Right forelimb (tissue), 1 donor: ENCODE results near the gene GNB2.

ENCODE experiments used
- DNase-seq: peaks from one replicate; pipeline ENCODE4 v3.0.0-alpha.2; 2018

Gene GNB2

DNA sequence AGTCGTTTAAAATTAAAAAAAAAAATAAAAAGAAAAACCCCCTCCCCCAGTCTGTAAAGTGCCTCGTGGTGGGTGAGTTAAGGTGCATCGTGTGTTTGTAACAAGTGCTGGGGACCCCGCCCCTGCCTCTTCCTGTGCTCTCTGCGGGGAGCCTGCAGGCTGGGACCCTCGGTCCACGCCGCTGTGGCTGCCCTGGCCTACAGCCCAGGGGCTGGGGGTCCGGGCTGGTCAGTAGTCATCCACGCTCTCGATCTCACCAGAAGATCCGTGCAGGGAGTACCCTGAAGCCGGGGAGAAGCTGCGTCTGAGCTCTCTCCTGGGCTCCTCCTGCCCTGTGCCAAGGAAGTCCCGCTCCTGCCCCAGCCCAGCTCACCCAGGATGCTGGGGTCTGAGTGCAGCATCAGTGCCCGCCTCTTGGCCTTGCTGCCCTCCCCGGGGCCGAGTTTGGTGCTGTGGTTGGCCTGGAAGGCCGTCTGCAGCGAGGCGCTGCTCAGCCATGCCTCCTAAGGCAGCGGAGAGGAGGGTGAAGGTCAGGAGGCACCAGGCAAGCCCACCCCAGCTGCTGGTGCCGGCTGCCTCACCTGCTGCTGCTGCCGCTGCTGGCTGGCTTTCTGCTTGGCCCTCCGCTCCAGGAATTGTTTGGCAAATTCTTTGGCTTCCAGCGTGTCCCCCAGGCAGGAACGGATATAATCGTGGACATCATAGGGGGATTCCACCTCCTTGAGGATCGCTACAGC, 8.1 kb downstream of the GNB2 start:
- peak; percentile 48 for DNase-seq

DNA sequence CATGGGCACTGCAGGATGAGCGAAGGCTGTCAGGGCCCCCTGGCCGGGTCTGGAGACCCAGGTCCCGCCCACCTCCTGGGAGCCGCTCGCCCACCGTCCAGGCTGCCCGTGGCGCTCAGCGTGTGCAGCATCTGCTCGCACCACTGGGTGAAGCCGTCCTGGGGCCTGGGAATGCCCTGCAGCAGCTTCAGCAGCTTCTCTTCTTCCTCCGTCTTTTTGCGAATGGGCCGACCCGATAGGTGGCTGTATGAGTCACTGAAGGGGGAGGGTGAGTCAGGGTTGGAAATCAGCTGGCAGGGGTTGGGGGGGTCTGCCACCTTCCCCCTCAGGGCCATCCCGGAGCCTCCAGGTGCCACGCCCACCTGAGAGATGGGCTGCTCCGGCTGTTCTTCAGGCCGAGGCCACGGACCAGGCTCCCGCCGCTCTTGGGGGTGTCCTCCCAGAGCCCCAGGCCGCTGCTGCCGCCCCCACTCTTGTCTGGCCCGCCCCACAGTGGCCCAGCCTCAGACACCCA, 8.7 kb downstream of the GNB2 start:
- no peak for DNase-seq

DNA sequence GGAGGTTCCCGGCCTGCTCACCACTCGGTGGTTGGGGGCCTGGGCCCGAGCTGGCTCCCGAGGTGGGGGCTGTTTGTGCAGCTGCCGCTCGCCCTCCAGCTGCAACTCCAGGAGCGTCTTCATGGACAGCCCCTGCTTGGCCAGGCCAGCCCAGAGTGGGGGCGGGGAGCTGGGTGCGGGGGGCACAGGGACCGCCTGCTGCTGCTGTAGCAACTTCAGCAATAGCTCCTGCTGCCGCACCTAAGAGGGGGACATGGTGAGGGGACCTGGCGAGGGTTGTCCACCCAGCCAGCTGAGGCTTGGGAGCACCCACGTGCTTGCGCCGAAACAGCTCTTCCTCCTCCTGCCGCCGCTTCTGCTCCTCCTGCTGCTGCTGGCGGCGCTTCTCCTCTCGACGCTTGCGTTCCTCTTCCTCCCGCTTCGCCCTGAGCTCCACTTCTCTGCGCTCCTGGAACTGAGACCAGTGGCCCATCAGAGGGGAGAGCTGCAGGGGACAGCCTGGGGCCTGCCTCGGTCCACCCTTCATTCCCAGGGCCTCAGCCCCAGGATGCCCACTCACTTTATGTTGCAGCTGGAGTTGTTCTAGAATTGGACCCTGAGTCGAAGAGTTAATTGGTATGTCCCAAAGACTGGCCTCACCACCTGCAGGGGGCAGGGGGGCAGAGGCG, 9.6 kb downstream of the GNB2 start:
- no peak for DNase-seq

DNA sequence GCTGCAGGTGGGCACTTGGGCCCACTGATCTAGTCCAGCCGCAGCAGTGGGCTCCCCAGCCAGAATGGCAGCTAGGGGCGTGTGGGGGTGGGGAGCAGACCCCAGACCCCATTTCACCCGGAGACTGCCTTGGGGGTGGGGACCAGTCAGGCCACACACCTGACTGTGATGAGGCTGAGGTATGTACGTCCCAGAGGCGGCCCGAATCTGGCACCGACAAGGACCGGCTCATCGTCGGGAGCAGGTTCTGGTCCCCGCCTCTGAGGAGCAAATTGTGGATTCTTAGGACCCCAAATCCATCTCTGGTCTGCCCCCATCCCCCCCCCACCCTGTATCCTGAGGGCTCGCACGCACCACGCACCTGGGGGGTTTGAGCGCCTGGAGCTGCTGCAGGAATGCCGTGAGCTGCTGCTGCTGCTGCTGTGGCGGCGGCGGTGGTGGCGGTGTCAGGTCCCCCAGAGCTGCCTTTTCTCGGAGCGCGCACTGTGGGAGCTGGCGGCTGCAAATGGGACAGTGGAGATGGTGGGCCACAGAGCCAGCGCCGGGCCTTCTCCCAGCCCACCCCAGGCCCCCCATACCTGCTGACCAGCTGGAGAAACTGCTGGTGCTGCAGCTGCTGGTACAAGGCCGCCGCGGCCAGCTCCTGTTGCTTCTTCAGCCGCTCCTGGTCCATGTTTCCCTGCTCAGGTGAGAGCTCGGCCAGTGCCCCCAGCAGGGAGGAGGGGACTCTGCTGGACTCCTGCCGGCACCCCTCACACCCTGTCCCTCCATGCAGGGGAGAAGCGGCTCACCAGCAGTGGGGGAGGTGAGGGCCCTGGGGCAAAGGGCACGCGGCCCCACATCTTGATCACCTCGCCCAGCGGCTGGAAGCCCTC, 10.4 kb downstream of the GNB2 start:
- no peak for DNase-seq

DNA sequence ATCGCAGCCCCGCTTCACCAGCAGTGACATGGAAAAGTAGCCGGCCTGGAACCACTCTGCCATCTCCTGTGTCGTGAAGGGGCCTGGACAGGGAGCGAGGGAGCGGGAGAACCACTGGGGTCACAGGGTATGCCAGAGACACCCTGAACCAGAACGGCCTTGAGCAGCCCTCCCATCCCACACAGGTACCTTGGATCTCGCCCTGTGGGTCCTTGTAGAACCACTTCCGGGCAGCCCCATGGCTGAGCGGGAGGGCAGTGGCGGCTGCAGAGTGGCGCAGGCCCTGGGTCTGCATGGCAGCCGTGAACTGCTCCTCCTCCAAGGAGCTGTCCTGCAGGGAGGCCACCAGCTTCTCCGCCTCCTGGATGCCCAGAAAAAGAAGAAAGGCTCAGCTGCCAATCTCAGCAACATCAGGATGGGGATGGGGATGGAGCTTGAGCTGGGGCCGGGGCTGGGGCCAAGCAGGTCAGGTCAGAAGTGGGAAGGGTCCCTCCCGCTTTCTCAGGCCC, 11.0 kb downstream of the GNB2 start:
- no peak for DNase-seq

DNA sequence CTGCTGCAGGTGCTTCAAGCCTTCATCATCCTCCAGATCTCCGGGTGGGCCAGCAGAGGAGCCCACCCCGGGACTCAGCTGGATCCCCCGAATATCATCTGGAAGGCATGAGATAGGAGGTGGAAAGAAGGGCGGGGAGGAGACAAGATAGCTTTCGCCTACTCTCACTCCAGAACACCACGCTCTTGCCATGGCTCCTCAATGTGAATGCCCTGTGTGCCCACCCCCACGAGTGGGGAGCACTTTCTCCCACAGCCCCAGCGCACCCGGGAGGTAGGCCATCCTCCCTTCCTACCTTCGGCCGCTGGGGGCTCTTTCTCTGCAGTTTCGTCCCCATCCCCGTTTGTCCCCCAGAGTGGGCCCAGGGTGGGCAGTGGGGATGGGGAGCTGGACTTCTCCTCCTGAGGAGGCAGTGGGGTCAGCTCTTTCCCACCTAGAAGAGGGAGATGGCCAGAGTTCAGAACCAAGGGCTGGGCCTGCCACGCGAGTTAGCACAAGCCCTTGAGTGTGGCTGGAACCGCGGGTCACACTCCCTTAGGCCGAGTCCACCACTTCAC, 11.6 kb downstream of the GNB2 start:
- DNase-seq = no peak

DNA sequence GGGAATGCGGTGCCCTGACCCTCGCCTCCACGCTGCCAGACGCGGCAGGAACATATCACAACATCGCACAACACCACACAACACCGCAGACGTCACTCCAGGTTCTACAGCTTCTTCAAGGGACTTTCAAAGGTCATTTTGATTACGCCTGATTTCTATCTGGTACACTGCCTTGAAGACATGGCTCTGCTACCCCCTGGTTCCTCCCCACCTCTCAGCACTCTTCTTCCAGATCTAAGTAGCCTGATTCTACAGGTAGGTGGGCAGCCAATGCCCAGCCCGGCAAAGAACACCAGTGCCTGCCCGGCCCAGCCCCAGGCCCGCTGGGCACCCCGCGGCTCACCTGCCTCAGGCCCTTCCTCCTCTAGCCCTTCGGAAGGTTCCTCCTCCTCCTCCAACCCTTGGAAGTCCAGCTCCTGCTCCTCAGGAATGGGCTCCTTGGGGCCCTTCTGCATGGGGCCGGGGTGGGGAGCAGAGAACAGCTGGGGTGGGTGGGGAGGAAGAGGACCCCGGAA, 12.1 kb downstream of the GNB2 start:
- no peak for DNase-seq

DNA sequence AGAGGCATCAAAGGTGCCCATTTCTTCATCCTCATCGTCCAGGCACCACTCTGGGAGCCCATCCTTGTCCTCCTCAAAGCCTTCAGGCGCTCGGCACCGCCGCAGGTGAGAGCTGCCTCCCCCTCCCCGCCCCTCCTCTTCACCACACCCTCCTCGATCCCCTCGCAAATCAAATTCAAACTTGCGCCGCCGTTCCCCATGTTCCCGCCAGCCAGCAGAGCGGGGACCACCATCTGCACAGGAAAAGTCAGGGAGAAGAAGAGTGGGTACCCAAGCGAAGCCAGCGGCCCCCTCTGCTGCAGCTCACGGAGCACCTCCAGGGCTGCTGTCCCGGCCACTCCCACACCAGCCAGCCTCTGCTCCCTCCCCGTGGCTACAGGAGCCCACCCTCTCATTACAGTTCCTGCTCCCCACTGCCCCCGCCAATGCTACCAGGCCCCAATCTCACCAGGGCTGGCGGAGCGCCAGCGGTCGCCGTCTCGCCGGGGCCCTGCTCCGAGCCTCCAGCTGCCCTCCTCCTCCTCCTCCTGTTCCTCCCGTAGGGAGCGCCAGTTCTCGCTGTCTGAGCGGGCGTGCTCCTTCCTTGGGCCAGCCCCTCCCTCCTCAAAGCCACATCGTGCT, 12.8 kb downstream of the GNB2 start:
- DNase-seq = no peak

DNA sequence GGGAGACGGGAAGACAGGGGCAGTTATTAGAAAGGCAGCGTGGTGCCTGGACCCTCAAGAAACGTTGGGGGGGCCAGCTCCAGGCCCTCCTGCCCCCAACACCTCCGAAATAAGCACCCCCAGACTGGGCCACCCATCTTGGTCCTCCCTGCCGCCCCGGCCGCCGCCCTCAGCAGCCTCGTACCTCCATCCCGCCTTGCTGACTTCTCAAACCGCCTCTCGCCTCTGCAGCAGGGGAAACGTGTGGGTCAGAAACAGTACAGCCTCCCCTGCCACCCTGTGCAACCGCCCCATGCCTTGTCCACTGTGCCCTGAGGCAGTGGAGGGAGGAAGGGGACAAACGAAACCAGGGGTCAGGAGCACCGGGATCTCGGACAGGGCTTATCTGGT, 13.3 kb downstream of the GNB2 start:
- no peak for DNase-seq

DNA sequence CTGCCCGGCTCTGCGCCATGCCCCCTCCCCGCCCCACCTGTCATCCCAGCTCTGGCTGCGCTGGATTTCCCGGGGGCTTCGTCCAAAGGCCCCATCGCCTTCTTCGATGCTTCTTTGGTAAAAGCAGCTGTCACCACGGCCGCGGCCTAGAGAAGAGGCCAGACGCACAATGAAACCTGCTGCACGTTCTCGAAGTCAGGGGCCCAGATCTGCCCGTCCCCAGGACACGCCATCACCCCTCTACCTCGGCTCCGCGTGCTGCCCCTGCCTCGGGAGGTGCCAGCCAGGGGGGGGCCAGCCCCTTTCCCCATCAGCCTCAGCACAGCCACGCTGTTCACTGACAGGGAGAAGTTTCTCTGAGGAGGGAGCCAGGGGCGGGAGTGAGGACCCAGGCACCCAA, 13.7 kb downstream of the GNB2 start:
- no peak for DNase-seq

DNA sequence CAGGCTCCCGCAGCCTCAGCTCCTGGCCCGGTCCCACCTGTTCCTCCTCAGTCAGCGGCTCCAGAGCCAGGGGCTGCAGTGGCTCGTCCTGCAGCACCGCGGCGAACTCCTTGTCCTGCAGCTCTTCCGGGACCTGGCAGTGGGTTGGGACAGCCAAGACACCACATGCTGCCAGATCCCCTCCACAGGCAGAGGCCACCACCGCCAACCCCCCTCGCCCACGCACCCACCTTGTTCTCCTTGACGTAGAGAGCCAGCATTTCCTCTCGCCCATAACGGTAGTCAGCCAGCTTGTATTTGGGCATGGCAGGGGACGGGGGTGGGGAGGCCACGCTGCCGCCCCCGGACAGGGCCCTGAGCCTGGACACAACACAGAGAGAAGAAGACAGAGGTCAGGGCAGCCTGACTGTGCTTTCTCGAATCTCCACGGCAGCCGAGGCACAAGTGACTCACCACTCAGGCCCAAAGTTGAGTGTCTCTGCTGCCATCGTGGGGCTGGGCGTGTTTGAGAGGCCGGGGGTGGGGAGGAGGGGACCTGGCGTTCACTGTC, 14.3 kb downstream of the GNB2 start:
- DNase-seq = no peak

DNA sequence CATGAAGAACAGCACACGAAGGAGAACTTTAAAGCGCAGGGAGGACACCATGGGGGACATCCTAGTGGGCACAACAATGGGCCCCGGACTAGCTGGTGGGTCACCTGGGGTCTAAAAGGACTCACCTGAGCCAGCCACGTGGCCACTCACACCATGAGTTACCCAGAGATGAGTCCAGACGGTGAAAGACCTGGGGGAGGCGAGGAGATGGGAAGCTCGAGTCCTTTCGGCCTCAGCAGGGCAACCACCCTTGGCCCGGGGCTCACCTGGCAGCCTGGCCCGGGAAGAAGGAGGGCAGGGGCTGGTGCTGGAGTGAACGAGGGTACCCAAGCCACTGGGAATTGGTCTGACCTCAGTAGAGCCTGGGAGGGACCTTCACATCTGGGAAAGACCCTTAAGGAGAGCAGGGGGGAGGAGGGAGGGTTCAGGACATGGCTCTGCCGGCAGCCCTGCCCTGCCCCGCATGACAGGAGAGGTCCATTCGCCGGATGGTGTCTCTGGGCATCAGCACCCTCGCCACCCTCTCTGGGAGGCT, 14.9 kb downstream of the GNB2 start:
- no peak for DNase-seq

DNA sequence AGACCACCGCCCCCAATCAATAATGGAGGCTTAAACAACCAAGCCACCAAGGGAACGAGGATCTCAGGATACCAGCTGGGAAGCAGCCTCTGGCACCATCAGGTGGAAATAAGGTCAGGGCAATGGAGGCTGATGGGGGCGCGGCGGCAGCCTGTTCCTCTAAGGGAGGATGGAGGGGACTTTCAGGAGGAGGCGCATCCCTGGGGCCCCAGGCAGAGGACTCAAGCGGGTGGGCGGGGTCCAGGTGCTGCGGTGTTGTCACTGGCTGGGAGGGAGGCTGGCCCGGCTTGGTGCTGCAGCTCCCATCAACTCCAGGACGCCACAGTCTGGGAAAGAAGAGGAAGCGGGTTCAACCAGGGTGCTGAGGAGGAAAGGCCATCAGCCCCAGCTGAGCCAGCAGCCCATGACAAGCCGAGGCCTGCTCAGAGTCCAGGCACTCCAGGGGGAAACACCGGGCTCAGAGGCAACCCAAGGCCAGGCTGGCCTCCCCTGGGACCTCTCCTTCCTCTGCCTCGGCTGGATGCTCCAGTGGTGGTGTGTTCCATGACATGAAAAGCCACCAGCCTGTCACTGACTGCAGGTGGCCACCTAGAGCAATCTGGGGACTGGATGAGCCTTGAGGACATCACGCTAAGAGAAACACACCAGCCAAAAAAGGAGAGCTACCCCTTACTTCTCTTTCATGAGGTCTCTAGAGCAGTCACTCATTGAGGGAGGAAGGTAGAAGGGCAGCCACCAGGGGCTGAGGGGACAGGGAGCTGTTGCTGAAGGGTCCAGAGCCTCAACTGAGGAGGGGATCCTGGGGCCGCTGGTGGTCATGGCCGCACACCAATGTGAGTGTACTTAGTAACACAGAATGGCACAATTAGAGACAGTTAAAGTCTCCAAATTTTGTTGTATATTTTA, 15.9 kb downstream of the GNB2 start:
- no peak for DNase-seq

DNA sequence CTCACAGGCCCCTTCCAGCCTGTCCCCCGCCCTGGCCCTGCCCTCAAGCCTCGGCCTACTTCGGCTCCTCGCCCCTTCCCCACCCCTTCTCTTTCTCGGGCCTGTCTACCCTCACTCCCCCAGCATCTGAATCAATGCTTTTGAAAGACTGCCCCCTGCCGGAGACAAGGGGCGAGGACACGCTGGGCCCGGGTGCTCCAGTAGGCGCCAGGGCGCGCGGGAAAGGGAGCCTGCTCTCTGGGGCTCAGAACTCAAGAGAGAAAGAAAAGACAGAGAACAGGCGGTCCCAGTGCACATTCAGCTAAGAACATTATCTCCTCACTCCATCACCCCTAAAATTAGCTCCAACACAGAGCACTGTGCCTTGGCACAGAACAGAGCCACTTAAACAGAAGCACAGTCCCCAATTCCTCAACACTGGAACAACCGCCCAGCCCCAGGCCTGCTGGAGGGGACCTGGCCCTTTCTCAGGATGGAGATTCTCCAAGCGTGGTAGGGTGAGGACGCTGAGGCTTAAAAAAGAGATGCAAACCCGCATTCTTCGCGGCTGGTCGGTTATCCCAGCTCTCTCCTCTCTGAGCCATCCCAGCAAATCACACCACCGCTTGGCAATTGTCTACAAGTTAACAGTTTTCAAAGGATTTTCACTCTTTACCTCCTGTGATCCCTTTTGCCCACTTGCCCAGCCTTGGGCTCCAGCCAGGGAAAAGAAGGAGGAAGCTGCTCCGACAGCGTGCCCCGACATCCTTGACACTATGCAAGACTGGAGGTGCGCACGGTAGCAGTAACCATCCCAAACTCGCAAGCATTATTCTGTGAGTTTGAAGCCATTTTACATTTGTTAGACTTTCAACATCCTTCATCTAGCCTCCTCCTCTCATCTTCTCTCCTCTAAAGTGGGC, 18.4 kb downstream of the GNB2 start:
- DNase-seq = peak; percentile 84

DNA sequence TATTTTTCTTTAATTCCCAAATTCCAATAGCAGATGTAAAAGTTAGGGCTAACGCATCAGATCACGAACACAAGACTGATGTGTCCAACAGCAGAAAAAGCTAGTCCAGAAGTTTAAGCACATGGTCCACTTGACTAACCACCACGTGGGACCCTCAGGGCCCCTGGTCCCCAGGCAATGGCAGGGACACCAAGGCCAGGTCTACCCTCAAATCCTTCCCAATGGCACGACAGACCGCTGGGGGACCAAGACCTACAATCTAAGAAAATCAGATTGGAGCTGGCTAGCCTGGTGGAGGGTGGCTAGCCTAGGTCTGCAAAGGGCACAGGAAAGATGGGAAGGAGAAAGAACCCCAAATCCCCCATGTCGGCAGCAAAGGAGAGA, 19.0 kb downstream of the GNB2 start:
- no peak for DNase-seq

DNA sequence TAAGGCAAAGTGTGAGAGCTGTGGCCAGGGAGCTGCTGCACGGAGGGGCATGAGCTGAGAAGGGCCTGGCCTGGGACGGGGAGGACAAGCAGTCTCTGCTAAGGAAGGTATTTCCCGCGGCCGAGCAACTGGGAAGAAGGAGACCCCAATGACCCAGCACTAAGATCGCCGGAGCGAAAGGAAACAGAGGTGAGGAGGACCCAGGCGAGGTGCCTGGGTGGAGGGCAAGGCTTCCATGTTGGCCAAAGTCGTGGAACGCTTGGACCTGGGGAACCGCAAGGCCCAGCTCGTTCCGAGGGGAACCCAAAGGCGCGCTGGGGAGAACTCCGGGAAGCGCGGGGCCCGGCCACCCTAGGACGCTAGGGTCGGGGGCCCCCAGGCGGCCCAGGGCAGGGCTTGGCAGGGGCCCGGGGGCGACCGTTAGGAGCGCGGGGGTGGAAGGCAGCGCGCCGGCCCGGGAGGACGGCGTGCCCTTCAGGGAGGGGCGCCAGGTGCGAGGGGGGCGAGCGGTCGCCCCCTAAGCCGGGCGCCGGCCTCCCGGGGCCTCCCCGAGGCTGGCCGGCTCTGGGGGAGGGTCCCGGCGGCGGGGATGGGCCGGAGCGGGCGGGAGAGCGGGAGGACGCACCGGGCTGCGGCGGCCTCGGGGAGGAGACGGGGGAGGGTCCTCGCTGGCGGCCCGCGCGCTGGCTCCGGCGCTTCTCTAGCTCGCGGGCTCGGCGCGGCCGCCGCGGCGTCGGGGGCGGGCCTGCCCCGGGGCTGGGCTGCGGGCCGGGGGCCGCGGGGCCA, 20.0 kb downstream of the GNB2 start:
- no peak for DNase-seq

DNA sequence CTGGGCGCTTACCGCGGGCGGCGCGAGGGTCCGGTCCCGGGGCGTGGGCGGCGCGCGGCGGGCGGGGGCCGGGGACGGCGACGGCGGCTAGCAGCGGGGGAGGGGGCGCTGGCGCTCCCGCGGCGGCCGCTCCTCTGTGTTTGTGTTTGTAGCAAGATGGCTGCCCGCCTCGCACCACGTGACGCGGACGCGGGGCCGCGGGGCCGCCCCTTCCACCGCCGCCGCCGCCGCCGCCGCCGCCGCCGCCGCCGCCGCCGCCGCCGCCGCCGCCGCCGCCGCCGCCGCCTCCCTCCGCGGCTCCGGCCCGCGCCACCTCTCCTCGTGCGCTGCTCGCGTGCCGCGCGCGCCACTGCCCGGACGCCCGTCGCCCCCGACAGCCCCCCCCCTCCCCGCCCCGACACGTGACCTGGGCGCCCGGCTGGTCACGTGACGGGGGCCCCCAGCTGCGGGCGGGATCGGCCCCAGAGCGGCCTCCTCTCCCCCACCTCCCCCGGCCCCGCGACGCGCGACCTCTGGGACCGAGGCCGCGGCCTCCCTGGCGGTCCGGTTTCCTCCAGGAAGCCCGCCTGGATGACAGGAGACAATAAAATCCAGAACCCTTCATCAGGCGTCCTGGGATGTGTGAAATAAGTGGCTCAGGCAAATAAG, 20.7 kb downstream of the GNB2 start, which contains the start of gene GIGYF1:
GIGYF1 (minus strand) TSS at position 153 of the 648 bp plus-strand sequence. CDS start 6,012 bp downstream, outside the sequence.
- peak; percentile 85 for DNase-seq

DNA sequence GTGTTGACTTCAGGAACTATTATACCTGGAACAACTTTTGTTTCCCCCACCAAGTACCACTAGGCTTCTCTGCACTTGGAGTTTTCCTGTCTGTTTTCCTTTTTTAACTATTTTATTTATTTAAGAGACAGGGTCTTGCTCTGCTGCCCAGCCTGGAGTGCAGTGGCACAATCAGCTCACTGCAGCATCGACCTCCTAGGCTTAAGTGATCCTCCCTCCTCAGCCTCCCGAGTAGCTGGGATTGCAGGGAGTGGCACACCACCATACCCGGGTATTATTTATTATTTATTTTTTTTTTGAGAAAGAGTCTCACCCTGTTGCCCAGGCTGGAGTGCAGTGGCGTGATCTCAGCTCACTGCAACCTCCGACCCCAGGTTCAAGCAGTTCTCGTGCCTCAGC, 22.6 kb downstream of the GNB2 start:
- no peak for DNase-seq
